Measurements from ENCODE around the gene CRYL1. TPM values are rescaled to one million over a fixed set of nuclear protein-coding genes. Genes with fewer than 3 reads are reported as not detected.

Gene CRYL1
- total RNA-seq, 1 experiment from 2014 or later, result 26.5 TPM

DNA sequence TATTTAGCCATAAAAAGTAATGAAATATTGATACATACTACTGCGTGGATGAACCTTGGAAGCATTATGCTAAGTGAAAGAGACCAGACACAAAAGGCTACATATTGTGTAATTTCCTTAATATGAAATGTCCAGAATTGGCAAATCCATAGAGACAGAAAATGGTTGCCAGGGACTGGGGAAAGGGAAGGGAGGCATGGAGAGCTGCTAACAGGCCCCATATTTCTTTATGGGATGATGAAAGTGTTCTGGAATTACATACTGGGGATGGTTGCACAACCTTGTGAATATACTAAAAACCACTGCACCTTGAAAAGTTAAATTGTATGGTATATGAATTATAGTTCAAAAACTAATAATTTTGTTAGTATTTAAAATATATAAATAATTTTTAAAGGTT lies 44.9 kb upstream of the CRYL1 start:
- DNase-seq (ENCODE audit: low read depth, low spot score), result no peak
- Histone ChIP-seq H3K4me2 (ENCODE audit: low read length) (no peak overlapping the region), H3K79me2 (ENCODE audit: insufficient read depth, low read length) (peaks cover 9% of the 10 kb centered on the region), H3K9me3 (ENCODE audit: control insufficient read depth in 1 of 2, insufficient read depth in 1 of 2, low read depth in 1 of 2, low read length in 2 of 2) (peaks cover 3 to 4% of the 10 kb centered on the region in 2 experiments; a peak in 2 of 4 replicates), H2AFZ (ENCODE audit: low read depth, low read length, poor library complexity, severe bottlenecking) (no peak overlapping the region), H3K27ac (ENCODE audit: low read depth, low read length) (no peak overlapping the region), H4K20me1 (ENCODE audit: insufficient read depth) (no peaks in the 10 kb centered on the region), H3K9ac (ENCODE audit: low read length) (no peak overlapping the region), H3K9me2 (ENCODE audit: insufficient read depth) (no peaks in the 10 kb centered on the region), H3K4me1 (ENCODE audit: control insufficient read depth in 1 of 2, insufficient read depth in 2 of 2, low read length in 2 of 2) (peaks cover 5 to 17% of the 10 kb centered on the region in 2 experiments; a peak in 3 of 4 replicates), H3K27me3 (ENCODE audit: insufficient read depth, low read length) (no peaks in the 10 kb centered on the region), H3K36me3 (ENCODE audit: control insufficient read depth in 1 of 2, insufficient read depth in 2 of 2, low read length in 2 of 2) (no peaks in the 10 kb centered on the region), H3K4me3 (replicated peaks in 1 of 2; ENCODE audit: low read depth in 1 of 2, low read length in 2 of 2) (no peak overlapping the region)
- POLR2A ChIA-PET, result no interaction called here
- ATAC-seq, result no peak
- RAD21 ChIA-PET (ENCODE audit: low non-redundant PET in 1 of 2, low total read pairs in 2 of 2, uncharacterized antibody in 2 of 2, unreplicated experiment in 2 of 2), result no interaction called here
- TF ChIP-seq CEBPB (IDR thresholded peaks at IDR 0.05; ENCODE audit: low read depth) (no peak), MAX (IDR thresholded peaks at IDR 0.05) (no peak), POLR2AphosphoS5 (IDR thresholded peaks at IDR 0.05; ENCODE audit: low read depth, low read length) (no peak), EZH2phosphoT487 (IDR thresholded peaks at IDR 0.05; ENCODE audit: borderline replicate concordance) (no peak), SP1 (IDR thresholded peaks at IDR 0.05; ENCODE audit: low read depth) (no peak), ELF1 (IDR thresholded peaks at IDR 0.05; ENCODE audit: borderline replicate concordance, low read depth) (no peak), SIN3A (IDR thresholded peaks at IDR 0.05; ENCODE audit: low read depth) (no peak), JUND (IDR thresholded peaks at IDR 0.05) (no peak), TCF7L2 (IDR thresholded peaks at IDR 0.05; ENCODE audit: borderline replicate concordance, extremely low read depth, insufficient read depth, insufficient read length) (no peak), REST (IDR thresholded peaks at IDR 0.05; ENCODE audit: low read depth) (no peak), YY1 (IDR thresholded peaks at IDR 0.05; ENCODE audit: extremely low read depth, insufficient replicate concordance, low read depth, low read length) (no peak), SRF (IDR thresholded peaks at IDR 0.05; ENCODE audit: low read depth) (no peak), ZFX (IDR thresholded peaks at IDR 0.05) (no peak), EGR1 (IDR thresholded peaks at IDR 0.05; ENCODE audit: low read depth) (no peak), FOSL1 (IDR thresholded peaks at IDR 0.05; ENCODE audit: low read depth) (no peak)
- TF ChIP-seq, protein P1, sequence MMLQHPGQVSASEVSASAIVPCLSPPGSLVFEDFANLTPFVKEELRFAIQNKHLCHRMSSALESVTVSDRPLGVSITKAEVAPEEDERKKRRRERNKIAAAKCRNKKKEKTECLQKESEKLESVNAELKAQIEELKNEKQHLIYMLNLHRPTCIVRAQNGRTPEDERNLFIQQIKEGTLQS (IDR thresholded peaks at IDR 0.05), result no peak
- TF ChIP-seq, protein P2, sequence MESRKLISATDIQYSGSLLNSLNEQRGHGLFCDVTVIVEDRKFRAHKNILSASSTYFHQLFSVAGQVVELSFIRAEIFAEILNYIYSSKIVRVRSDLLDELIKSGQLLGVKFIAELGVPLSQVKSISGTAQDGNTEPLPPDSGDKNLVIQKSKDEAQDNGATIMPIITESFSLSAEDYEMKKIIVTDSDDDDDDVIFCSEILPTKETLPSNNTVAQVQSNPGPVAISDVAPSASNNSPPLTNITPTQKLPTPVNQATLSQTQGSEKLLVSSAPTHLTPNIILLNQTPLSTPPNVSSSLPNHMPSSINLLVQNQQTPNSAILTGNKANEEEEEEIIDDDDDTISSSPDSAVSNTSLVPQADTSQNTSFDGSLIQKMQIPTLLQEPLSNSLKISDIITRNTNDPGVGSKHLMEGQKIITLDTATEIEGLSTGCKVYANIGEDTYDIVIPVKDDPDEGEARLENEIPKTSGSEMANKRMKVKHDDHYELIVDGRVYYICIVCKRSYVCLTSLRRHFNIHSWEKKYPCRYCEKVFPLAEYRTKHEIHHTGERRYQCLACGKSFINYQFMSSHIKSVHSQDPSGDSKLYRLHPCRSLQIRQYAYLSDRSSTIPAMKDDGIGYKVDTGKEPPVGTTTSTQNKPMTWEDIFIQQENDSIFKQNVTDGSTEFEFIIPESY (IDR thresholded peaks at IDR 0.05; ENCODE audit: extremely low read depth, insufficient replicate concordance, low read length), result no peak
- no TSS peak for BruUV-seq (replicated peaks)
- intact Hi-C loops (cut with micrococcal nuclease), result no loop called here
- CTCF ChIA-PET, result no interaction called here

Data from HCT116 (cell line).